HCT116 (cell line): ENCODE results near the gene SWAP70. TPM values are rescaled to one million over a fixed set of nuclear protein-coding genes. Genes with fewer than 3 reads are reported as not detected.

Source experiments
- ATAC-seq: fragments of 200-7000 bp; cut with Tn5 transposase; 2 replicates; pipeline ENCODE4 v1.9.1; 2020; ENCODE audit warnings: mild to moderate bottlenecking, moderate library complexity
- BruUV-seq: library from RNA; stranded (reverse); fragments of 400-500 nt; replicated peaks from 2 replicates; lab custom pipeline; 2021; lab: Mats Ljungman, UMichigan
- CTCF ChIA-PET: fragments of 300-600 bp; sonication (Branson Sonifier 250); formaldehyde crosslinking; loops from one replicate; lab custom pipeline; 2021; ENCODE audit warnings: antibody characterized with exemption; lab: Charles Lee
- POLR2A ChIA-PET: fragments of 300-600, 350-600 bp; sonication (Branson Sonifier 250); formaldehyde crosslinking; loops from one replicate; lab custom pipeline; 2021; ENCODE audit warnings: antibody characterized with exemption; lab: Charles Lee
- RAD21 ChIA-PET, 2 experiments: fragments of 300-600 bp; sonication (Branson Sonifier 250); formaldehyde crosslinking; loops; one replicate each; lab custom pipeline; 2023; ENCODE audit warnings: low total read pairs in 2 of 2; ENCODE audit not compliant: uncharacterized antibody in 2 of 2, unreplicated experiment in 2 of 2, low non-redundant PET in 1 of 2; lab: Charles Lee
- DNase-seq: peaks from one replicate; pipeline ENCODE4 v3.0.0-alpha.2; 2010; ENCODE audit warnings: low read depth, low spot score
- H2AFZ ChIP-seq: fragments of 200-600 bp; shearing (Covaris generic), sonication (generic); 2 replicates; pipeline ENCODE4 v1.6.1; 2017; ENCODE audit warnings: low read depth, mixed run types, mixed read lengths, antibody characterized with exemption, low read length; ENCODE audit not compliant: poor library complexity, severe bottlenecking
- H3K27ac ChIP-seq: 2 replicates; pipeline ENCODE4 v1.5.1; 2012; ENCODE audit warnings: low read depth, low read length
- H3K27me3 ChIP-seq: fragments of 200-600 bp; sonication (generic); 2 replicates; pipeline ENCODE4 v1.6.1; 2016; ENCODE audit warnings: mixed run types, low read length, mixed read lengths; ENCODE audit not compliant: insufficient read depth
- H3K36me3 ChIP-seq, 2 experiments: fragments of 200-500 bp in 1 of 2; fragments of 200-600 bp in 1 of 2; sonication (Bioruptor generic) in 1 of 2; sonication (generic) in 1 of 2; 2 replicates each; pipeline versions ENCODE4 v1.5.1 to v1.6.1; 2014 to 2016; ENCODE audit warnings: low read length in 2 of 2, inconsistent platforms in 1 of 2, mixed read lengths in 1 of 2, mixed run types in 1 of 2; ENCODE audit not compliant: insufficient read depth in 2 of 2, control insufficient read depth in 1 of 2
- H3K4me1 ChIP-seq, 2 experiments: fragments of 200-600 bp in 1 of 2; sonication (generic) in 1 of 2; 2 replicates each; pipeline versions ENCODE4 v1.5.1 to v1.6.1; 2012 to 2017; ENCODE audit warnings: low read length in 2 of 2, inconsistent platforms in 1 of 2, mild to moderate bottlenecking in 1 of 2, mixed read lengths in 1 of 2, mixed run types in 1 of 2, moderate library complexity in 1 of 2; ENCODE audit not compliant: insufficient read depth in 2 of 2, control insufficient read depth in 1 of 2
- H3K4me2 ChIP-seq: fragments of 200-600 bp; sonication (generic); 2 replicates; pipeline ENCODE4 v1.6.1; 2017; ENCODE audit warnings: mixed run types, low read length, mixed read lengths
- H3K4me3 ChIP-seq, 2 experiments: fragments of 200-600 bp in 1 of 2; sonication (generic) in 1 of 2; replicated peaks in 1 of 2; 2 replicates each; pipeline ENCODE4 v1.5.1; 2011 to 2016; ENCODE audit warnings: low read length in 2 of 2, control low read depth in 1 of 2, low read depth in 1 of 2, mild to moderate bottlenecking in 1 of 2, mixed read lengths in 1 of 2, mixed run types in 1 of 2
- H3K79me2 ChIP-seq: fragments of 200-600 bp; sonication (generic); 2 replicates; pipeline ENCODE4 v1.6.1; 2017; ENCODE audit warnings: mild to moderate bottlenecking, mixed run types, low read length, moderate library complexity, mixed read lengths; ENCODE audit not compliant: insufficient read depth
- H3K9ac ChIP-seq: fragments of 200-600 bp; sonication (generic); 2 replicates; pipeline ENCODE4 v1.6.1; 2016; ENCODE audit warnings: low read length, mixed read lengths
- H3K9me2 ChIP-seq: fragments of 200-600 bp; sonication (generic), shearing (Covaris generic); 2 replicates; pipeline ENCODE4 v1.6.1; 2017; ENCODE audit warnings: mixed run types, mild to moderate bottlenecking, moderate library complexity; ENCODE audit not compliant: insufficient read depth
- H3K9me3 ChIP-seq, 2 experiments: fragments of 200-500 bp in 1 of 2; fragments of 200-600 bp in 1 of 2; sonication (Bioruptor generic) in 1 of 2; sonication (generic) in 1 of 2; 2 replicates each; pipeline ENCODE4 v1.6.1; 2014 to 2017; ENCODE audit warnings: low read length in 2 of 2, mixed read lengths in 2 of 2, inconsistent platforms in 1 of 2, low read depth in 1 of 2, mild to moderate bottlenecking in 1 of 2, mixed run types in 1 of 2, moderate library complexity in 1 of 2; ENCODE audit not compliant: control insufficient read depth in 1 of 2, insufficient read depth in 1 of 2
- H4K20me1 ChIP-seq: fragments of 200-600 bp; sonication (generic), shearing (Covaris generic); 2 replicates; pipeline ENCODE4 v1.6.1; 2017; ENCODE audit warnings: mixed run types, mild to moderate bottlenecking, moderate library complexity; ENCODE audit not compliant: insufficient read depth
- ATF3 ChIP-seq: IDR thresholded peaks from 2 replicates; pipeline ENCODE4 v1.6.1; 2012
- CBX3 ChIP-seq: IDR thresholded peaks from 2 replicates; pipeline ENCODE4 v1.6.1; 2012; ENCODE audit warnings: low read depth
- EGR1 ChIP-seq: IDR thresholded peaks from 2 replicates; pipeline ENCODE4 v1.6.1; 2012; ENCODE audit warnings: low read depth
- ELF1 ChIP-seq: IDR thresholded peaks from 2 replicates; pipeline ENCODE4 v1.6.1; 2012; ENCODE audit warnings: low read depth, borderline replicate concordance
- EZH2 ChIP-seq: fragments of 200-600 bp; sonication (generic); IDR thresholded peaks from 2 replicates; pipeline ENCODE4 v1.6.1; 2017; ENCODE audit warnings: antibody characterized with exemption, mixed run types
- FOSL1 ChIP-seq: IDR thresholded peaks from 2 replicates; pipeline ENCODE4 v1.6.1; 2012; ENCODE audit warnings: low read depth
- JUND ChIP-seq: IDR thresholded peaks from 2 replicates; pipeline ENCODE4 v1.6.1; 2012
- POLR2A ChIP-seq: IDR thresholded peaks from 2 replicates; pipeline ENCODE4 v1.7.0; 2011; ENCODE audit warnings: borderline replicate concordance; ENCODE audit not compliant: insufficient read depth, insufficient read length; ENCODE audit errors: extremely low read depth
- POLR2AphosphoS5 ChIP-seq: IDR thresholded peaks from 2 replicates; pipeline ENCODE4 v1.6.1; 2011; ENCODE audit warnings: mild to moderate bottlenecking, low read depth, low read length, moderate library complexity
- REST ChIP-seq: IDR thresholded peaks from 2 replicates; pipeline ENCODE4 v1.6.1; 2012; ENCODE audit warnings: low read depth
- SIN3A ChIP-seq: IDR thresholded peaks from 2 replicates; pipeline ENCODE4 v1.6.1; 2012; ENCODE audit warnings: low read depth
- SP1 ChIP-seq: IDR thresholded peaks from 2 replicates; pipeline ENCODE4 v1.6.1; 2012; ENCODE audit warnings: low read depth
- SRF ChIP-seq: IDR thresholded peaks from 2 replicates; pipeline ENCODE4 v1.6.1; 2012; ENCODE audit warnings: low read depth
- YY1 ChIP-seq: IDR thresholded peaks from 2 replicates; pipeline ENCODE4 v1.6.1; 2011; ENCODE audit warnings: low read length, low read depth, moderate library complexity, mild to moderate bottlenecking; ENCODE audit not compliant: insufficient replicate concordance; ENCODE audit errors: extremely low read depth
- ZBTB33 ChIP-seq: IDR thresholded peaks from 2 replicates; pipeline ENCODE4 v1.6.1; 2011; ENCODE audit warnings: mild to moderate bottlenecking, low read length, moderate library complexity; ENCODE audit not compliant: insufficient replicate concordance; ENCODE audit errors: extremely low read depth
- ZFX ChIP-seq: fragments of 450-650 bp; IDR thresholded peaks from 2 replicates; pipeline ENCODE4 v1.6.1; 2017
- ZNF274 ChIP-seq: fragments of 200-500 bp; sonication (Bioruptor generic); IDR thresholded peaks from 2 replicates; pipeline ENCODE4 v1.6.1; 2014; ENCODE audit warnings: mild to moderate bottlenecking, low read depth, low read length, inconsistent platforms
- intact Hi-C: fragments of 100-400 bp; cut with micrococcal nuclease; formaldehyde crosslinking; loops from 2 replicates; pipeline ENCODE4 v1.10.0; 2022
- total RNA-seq: library from RNA; stranded (reverse); gene quantifications from one replicate; pipeline ENCODE4 v1.2.1, GENCODE V29; 2021; ENCODE audit not compliant: unreplicated experiment

Gene SWAP70
- total RNA-seq, 1 experiment from 2014 or later, result 20.6 TPM

- TF ChIP-seq ZBTB33 (no peak), SP1 (no peak), YY1 (no peak)
These were observed at the start of gene SWAP70 (continued) for GRCh38 chr11:9663699-9664275.

GRCh38 chr11:9615031-9615451 lies 48.8 kb upstream of the SWAP70 start:
- intact Hi-C loops, result loop anchor here (10.0 kb wide), 1 partner anchor 360 kb away; no protein-coding TSS in a partner anchor

More at GRCh38 chr11:9615031-9615451, 48.8 kb upstream of the SWAP70 start:
- peak overlapping the region; percentile 74 for H3K9ac ChIP-seq
- no peaks in the 10 kb centered on the region for H3K36me3 ChIP-seq
- H3K4me1 ChIP-seq, result peaks cover 28 to 54% of the 10 kb centered on the region in 2 experiments
- H3K27ac ChIP-seq, result peak overlapping the region; percentile 92; the same call in 1 of the 2 replicates
- TF ChIP-seq ELF1 (no peak), SRF (no peak), SIN3A (no peak), ZFX (no peak), ZNF274 (no peak), EGR1 (no peak), SP1 (no peak), POLR2A (no peak), ATF3 (no peak), CBX3 (no peak), EZH2 (no peak), JUND (no peak), FOSL1 (no peak), YY1 (no peak), ZBTB33 (no peak), REST (no peak), POLR2AphosphoS5 (no peak)
- no TSS peak for BruUV-seq
- ChIA-PET RAD21 (no interaction called here), POLR2A (no interaction called here), CTCF (no interaction called here)
- H3K79me2 ChIP-seq, result no peaks in the 10 kb centered on the region
- H3K27me3 ChIP-seq, result no peaks in the 10 kb centered on the region
- no peaks in the 10 kb centered on the region for H3K9me3 ChIP-seq
- H3K4me3 ChIP-seq, result peak overlapping the region; percentile 42 to 58
- H3K4me2 ChIP-seq, result peak overlapping the region; percentile 97
- H4K20me1 ChIP-seq, result no peaks in the 10 kb centered on the region
- ATAC-seq (no peak), DNase-seq (no peak)
- H3K9me2 ChIP-seq, result no peaks in the 10 kb centered on the region
- H2AFZ ChIP-seq, result no peak overlapping the region
